CD4-positive, alpha-beta T cell treated with Interleukin-4 for 4 hours (primary cell): Measurements from ENCODE around the gene ZXDC.

Source experiments
- DNase-seq: peaks from one replicate; pipeline ENCODE4 v3.0.0-alpha.2; 2020

The ZXDC gene

GRCh38 chr3:126475413-126476114 lies at the start of gene ZXDC:
ZXDC (minus strand) TSS chr3:126475891; CDS start chr3:126475865, 26 bp downstream.
- peak; percentile 93 for DNase-seq

GRCh38 chr3:126525091-126525852 lies 49.6 kb upstream of the ZXDC start:
- DNase-seq = no peak

GRCh38 chr3:126524429-126524988 lies 48.8 kb upstream of the ZXDC start:
- no peak for DNase-seq

GRCh38 chr3:126523745-126524428 lies 48.2 kb upstream of the ZXDC start, which contains the start of gene CHST13:
CHST13 (plus strand) TSS chr3:126524155; CDS start chr3:126524333, 178 bp downstream.
- DNase-seq = no peak

- DNase-seq = peak; percentile 44
Measured at GRCh38 chr3:126522363-126522788, 46.7 kb upstream of the ZXDC start.

GRCh38 chr3:126521122-126521891 lies 45.6 kb upstream of the ZXDC start:
- no peak for DNase-seq

- no peak for DNase-seq
Measured at GRCh38 chr3:126519506-126520455, 44.1 kb upstream of the ZXDC start.

- no peak for DNase-seq
Measured at GRCh38 chr3:126518779-126519177, 43.1 kb upstream of the ZXDC start.

GRCh38 chr3:126517986-126518778 lies 42.5 kb upstream of the ZXDC start:
- no peak for DNase-seq

GRCh38 chr3:126517291-126517951 lies 41.7 kb upstream of the ZXDC start, which contains the start of gene UROC1:
UROC1 (minus strand) TSS chr3:126517773; CDS start chr3:126517719, 54 bp downstream.
- no peak for DNase-seq

- DNase-seq = no peak
Measured at GRCh38 chr3:126516936-126517290, 41.2 kb upstream of the ZXDC start.

GRCh38 chr3:126516152-126516935 lies 40.7 kb upstream of the ZXDC start:
- no peak for DNase-seq

GRCh38 chr3:126515066-126515706 lies 39.5 kb upstream of the ZXDC start:
- DNase-seq = no peak

GRCh38 chr3:126514161-126514560 lies 38.5 kb upstream of the ZXDC start:
- no peak for DNase-seq

- no peak for DNase-seq
Measured at GRCh38 chr3:126512916-126513650, 37.4 kb upstream of the ZXDC start.

- DNase-seq = no peak
Measured at GRCh38 chr3:126512026-126512425, 36.3 kb upstream of the ZXDC start.

- DNase-seq = no peak
Measured at GRCh38 chr3:126511291-126511690, 35.6 kb upstream of the ZXDC start.
